Progenitor cell of endocrine pancreas (in vitro differentiated cells): ENCODE measurements around the gene ANAPC5. TPM values are rescaled to one million over a fixed set of nuclear protein-coding genes. Genes with fewer than 3 reads are reported as not detected.

Experiments
- DNase-seq: peaks from one replicate; pipeline ENCODE4 v3.0.0; 2021; ENCODE audit warnings: low spot score; ENCODE audit not compliant: unreplicated experiment
- H3K27ac Mint-ChIP-seq: 2 replicates; pipeline ENCODE4 v1.8.0; 2021; ENCODE audit warnings: mild to moderate bottlenecking, moderate library complexity, mixed read lengths
- H3K27me3 Mint-ChIP-seq: 2 replicates; pipeline ENCODE4 v1.8.0; 2021; ENCODE audit warnings: mixed read lengths
- H3K36me3 Mint-ChIP-seq: 2 replicates; pipeline ENCODE4 v1.8.0; 2022; ENCODE audit warnings: mixed read lengths; ENCODE audit not compliant: insufficient read depth
- H3K4me1 Mint-ChIP-seq: 2 replicates; pipeline ENCODE4 v1.8.0; 2021; ENCODE audit warnings: low read depth, mixed read lengths
- H3K4me3 Mint-ChIP-seq: 2 replicates; pipeline ENCODE4 v1.8.0; 2021; ENCODE audit warnings: low read depth, mild to moderate bottlenecking, moderate library complexity, mixed read lengths
- H3K9me3 Mint-ChIP-seq: 2 replicates; pipeline ENCODE4 v1.8.0; 2021; ENCODE audit warnings: low read depth, mixed read lengths
- total RNA-seq: library from RNA; stranded (reverse); gene quantifications from 2 replicates; pipeline ENCODE4 v1.2.1, GENCODE V29; 2021
- TF ChIP-seq, protein P1 (sequence below): fragments of 200-600 bp; sonication (generic); IDR thresholded peaks from one replicate; pipeline ENCODE4 v1.5.0; 2021; ENCODE audit warnings: antibody characterized with exemption, mild to moderate bottlenecking; ENCODE audit not compliant: unreplicated experiment

ANAPC5 gene
- total RNA-seq, 1 donor from 2014 or later: 94.3 TPM

- Mint-ChIP-seq H3K9me3 (peaks cover 7% of the 10 kb centered on the region), H3K36me3 (peaks cover 3% of the 10 kb centered on the region), H3K4me3 (no peak overlapping the region), H3K4me1 (peaks cover 9% of the 10 kb centered on the region), H3K27me3 (no peaks in the 10 kb centered on the region), H3K27ac (no peak overlapping the region)
- DNase-seq: no peak
- TF ChIP-seq, protein P1, sequence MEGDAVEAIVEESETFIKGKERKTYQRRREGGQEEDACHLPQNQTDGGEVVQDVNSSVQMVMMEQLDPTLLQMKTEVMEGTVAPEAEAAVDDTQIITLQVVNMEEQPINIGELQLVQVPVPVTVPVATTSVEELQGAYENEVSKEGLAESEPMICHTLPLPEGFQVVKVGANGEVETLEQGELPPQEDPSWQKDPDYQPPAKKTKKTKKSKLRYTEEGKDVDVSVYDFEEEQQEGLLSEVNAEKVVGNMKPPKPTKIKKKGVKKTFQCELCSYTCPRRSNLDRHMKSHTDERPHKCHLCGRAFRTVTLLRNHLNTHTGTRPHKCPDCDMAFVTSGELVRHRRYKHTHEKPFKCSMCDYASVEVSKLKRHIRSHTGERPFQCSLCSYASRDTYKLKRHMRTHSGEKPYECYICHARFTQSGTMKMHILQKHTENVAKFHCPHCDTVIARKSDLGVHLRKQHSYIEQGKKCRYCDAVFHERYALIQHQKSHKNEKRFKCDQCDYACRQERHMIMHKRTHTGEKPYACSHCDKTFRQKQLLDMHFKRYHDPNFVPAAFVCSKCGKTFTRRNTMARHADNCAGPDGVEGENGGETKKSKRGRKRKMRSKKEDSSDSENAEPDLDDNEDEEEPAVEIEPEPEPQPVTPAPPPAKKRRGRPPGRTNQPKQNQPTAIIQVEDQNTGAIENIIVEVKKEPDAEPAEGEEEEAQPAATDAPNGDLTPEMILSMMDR: no peak
These were observed 21.5 kb upstream of the ANAPC5 start for GRCh38 chr12:121373755-121374154.

GRCh38 chr12:121371404-121371803 is 19.2 kb upstream of the ANAPC5 start:
- Mint-ChIP-seq H3K27me3 (no peaks in the 10 kb centered on the region), H3K36me3 (peaks cover 3% of the 10 kb centered on the region), H3K9me3 (peaks cover 7% of the 10 kb centered on the region), H3K27ac (no peak overlapping the region), H3K4me1 (no peaks in the 10 kb centered on the region), H3K4me3 (no peak overlapping the region)
- TF ChIP-seq, protein P1: no peak
- DNase-seq: no peak

- no peaks in the 10 kb centered on the region for H3K4me1 Mint-ChIP-seq
- H3K9me3 Mint-ChIP-seq: no peaks in the 10 kb centered on the region
- no peak for DNase-seq
- TF ChIP-seq, protein P1: no peak
- H3K27ac Mint-ChIP-seq: no peak overlapping the region
- H3K27me3 Mint-ChIP-seq: peaks cover 11% of the 10 kb centered on the region
- H3K36me3 Mint-ChIP-seq: no peaks in the 10 kb centered on the region
- no peak overlapping the region for H3K4me3 Mint-ChIP-seq
These were observed 13.8 kb upstream of the ANAPC5 start for GRCh38 chr12:121366063-121366459.

GRCh38 chr12:121365416-121366062 is 13.3 kb upstream of the ANAPC5 start:
- peaks cover 11% of the 10 kb centered on the region for H3K27me3 Mint-ChIP-seq
- H3K4me3 Mint-ChIP-seq: no peak overlapping the region
- no peak for DNase-seq
- no peaks in the 10 kb centered on the region for H3K4me1 Mint-ChIP-seq
- no peaks in the 10 kb centered on the region for H3K36me3 Mint-ChIP-seq
- TF ChIP-seq, protein P1: no peak
- H3K9me3 Mint-ChIP-seq: no peaks in the 10 kb centered on the region
- H3K27ac Mint-ChIP-seq: no peak overlapping the region

GRCh38 chr12:121364683-121365121 is 12.5 kb upstream of the ANAPC5 start:
- H3K9me3 Mint-ChIP-seq: no peaks in the 10 kb centered on the region
- TF ChIP-seq, protein P1: no peak
- H3K4me1 Mint-ChIP-seq: no peaks in the 10 kb centered on the region
- no peak overlapping the region for H3K4me3 Mint-ChIP-seq
- no peak overlapping the region for H3K27ac Mint-ChIP-seq
- no peaks in the 10 kb centered on the region for H3K36me3 Mint-ChIP-seq
- DNase-seq: no peak
- H3K27me3 Mint-ChIP-seq: peaks cover 11% of the 10 kb centered on the region
